H9 (cell line): Measurements from ENCODE around the gene MOB1B. TPM values are rescaled to one million over a fixed set of nuclear protein-coding genes. Genes with fewer than 3 reads are reported as not detected.

ENCODE experiments used
- DNase-seq: peaks from one replicate; pipeline ENCODE4 v3.0.0-alpha.2; 2017
- H2AFZ ChIP-seq: one replicate; pipeline ENCODE4 v1.6.1; 2013; ENCODE audit warnings: mild to moderate bottlenecking, low read length, control low read depth, moderate library complexity
- H2AK5ac ChIP-seq: 2 replicates; pipeline ENCODE4 v1.6.1; 2013; ENCODE audit warnings: low read length, control low read depth, mixed read lengths; ENCODE audit not compliant: insufficient read length
- H2BK120ac ChIP-seq: one replicate; pipeline ENCODE4 v1.6.1; 2013; ENCODE audit warnings: low read depth, mild to moderate bottlenecking, low read length, control low read depth, inconsistent platforms; ENCODE audit not compliant: poor library complexity, severe bottlenecking
- H2BK12ac ChIP-seq: 2 replicates; pipeline ENCODE4 v1.6.1; 2013; ENCODE audit warnings: low read length, control low read depth, mixed read lengths, low read depth; ENCODE audit not compliant: insufficient read length
- H2BK15ac ChIP-seq: 2 replicates; pipeline ENCODE4 v1.6.1; 2013; ENCODE audit warnings: low read depth, low read length, control low read depth
- H2BK20ac ChIP-seq: one replicate; pipeline ENCODE4 v1.6.1; 2013; ENCODE audit warnings: low read depth, mild to moderate bottlenecking, low read length, control low read depth, inconsistent platforms; ENCODE audit not compliant: poor library complexity, severe bottlenecking
- H2BK5ac ChIP-seq: 2 replicates; pipeline ENCODE4 v1.6.1; 2013; ENCODE audit warnings: low read length, control low read depth, mixed read lengths; ENCODE audit not compliant: insufficient read length
- H3K14ac ChIP-seq: 2 replicates; pipeline ENCODE4 v1.6.1; 2013; ENCODE audit warnings: low read length, control low read depth; ENCODE audit not compliant: insufficient read depth
- H3K18ac ChIP-seq: 2 replicates; pipeline ENCODE4 v1.6.1; 2013; ENCODE audit warnings: low read depth, mild to moderate bottlenecking, mixed read lengths, low read length, control low read depth; ENCODE audit not compliant: insufficient read length
- H3K23ac ChIP-seq: 2 replicates; pipeline ENCODE4 v1.6.1; 2013; ENCODE audit warnings: low read length, control low read depth, mixed read lengths, low read depth; ENCODE audit not compliant: insufficient read length
- H3K23me2 ChIP-seq: 2 replicates; pipeline ENCODE4 v1.6.1; 2013; ENCODE audit warnings: low read depth, mild to moderate bottlenecking, mixed read lengths, low read length, control low read depth; ENCODE audit not compliant: insufficient read length, poor library complexity, severe bottlenecking
- H3K27ac ChIP-seq: 2 replicates; pipeline ENCODE4 v1.5.1; 2013; ENCODE audit warnings: low read length, control low read depth, mixed read lengths, low read depth; ENCODE audit not compliant: insufficient read length
- H3K27me3 ChIP-seq: 2 replicates; pipeline ENCODE4 v1.6.1; 2013; ENCODE audit warnings: low read length, control low read depth, inconsistent platforms; ENCODE audit not compliant: insufficient read depth
- H3K4ac ChIP-seq: 2 replicates; pipeline ENCODE4 v1.6.1; 2013; ENCODE audit warnings: low read depth, mild to moderate bottlenecking, control low read depth, inconsistent platforms, low read length, moderate library complexity
- H3K4me1 ChIP-seq: 2 replicates; pipeline ENCODE4 v1.6.1; 2013; ENCODE audit warnings: low read length, control low read depth, inconsistent platforms; ENCODE audit not compliant: insufficient read depth
- H3K4me2 ChIP-seq: 2 replicates; pipeline ENCODE4 v1.6.1; 2013; ENCODE audit warnings: low read length, control low read depth, mixed read lengths; ENCODE audit not compliant: insufficient read length, insufficient read depth
- H3K56ac ChIP-seq: 2 replicates; pipeline ENCODE4 v1.6.1; 2013; ENCODE audit warnings: low read depth, mild to moderate bottlenecking, mixed read lengths, low read length, control low read depth; ENCODE audit not compliant: insufficient read length
- H3K79me1 ChIP-seq: 2 replicates; pipeline ENCODE4 v1.6.1; 2013; ENCODE audit warnings: low read depth, mild to moderate bottlenecking, moderate library complexity, low read length, control low read depth, inconsistent platforms; ENCODE audit not compliant: insufficient read depth, poor library complexity, severe bottlenecking
- H3K79me2 ChIP-seq: 2 replicates; pipeline ENCODE4 v1.6.1; 2013; ENCODE audit warnings: low read length, control low read depth, inconsistent platforms; ENCODE audit not compliant: insufficient read depth
- H3K9ac ChIP-seq: 2 replicates; pipeline ENCODE4 v1.6.1; 2013; ENCODE audit warnings: low read length, control low read depth, mixed read lengths; ENCODE audit not compliant: insufficient read length; ENCODE audit errors: extremely low read depth
- H3K9me3 ChIP-seq: one replicate; pipeline ENCODE4 v1.6.1; 2013; ENCODE audit warnings: low read depth, low read length, inconsistent platforms; ENCODE audit not compliant: control insufficient read depth
- H3T11ph ChIP-seq: one replicate; pipeline ENCODE4 v1.6.1; 2013; ENCODE audit warnings: mild to moderate bottlenecking, low read length, control low read depth, inconsistent platforms
- H4K20me1 ChIP-seq: one replicate; pipeline ENCODE4 v1.6.1; 2013; ENCODE audit not compliant: control insufficient read depth, insufficient read length, insufficient read depth
- H4K5ac ChIP-seq: 2 replicates; pipeline ENCODE4 v1.6.1; 2013; ENCODE audit warnings: low read depth, mild to moderate bottlenecking, mixed read lengths, low read length, control low read depth; ENCODE audit not compliant: insufficient read length
- H4K8ac ChIP-seq: replicated peaks from 2 replicates; pipeline ENCODE4 v1.6.1; 2013; ENCODE audit warnings: low read length, control low read depth, mixed read lengths, low read depth; ENCODE audit not compliant: insufficient read length
- H4K91ac ChIP-seq: 2 replicates; pipeline ENCODE4 v1.6.1; 2013; ENCODE audit warnings: low read depth, mild to moderate bottlenecking, moderate library complexity, mixed read lengths, low read length, control low read depth; ENCODE audit not compliant: insufficient read length
- H3K27ac Mint-ChIP-seq, 3 experiments: 2 replicates in 2 of 3; 3 replicates in 1 of 3; pipeline ENCODE4 v1.8.0; 2020 to 2021; ENCODE audit warnings: mixed read lengths in 3 of 3, mild to moderate bottlenecking in 1 of 3, moderate library complexity in 1 of 3
- H3K27me3 Mint-ChIP-seq: 2 replicates; pipeline ENCODE4 v1.8.0; 2021; ENCODE audit warnings: low read depth, mild to moderate bottlenecking, moderate library complexity, mixed read lengths
- H3K36me3 Mint-ChIP-seq, 3 experiments: 2 replicates in 2 of 3; 3 replicates in 1 of 3; pipeline ENCODE4 v1.8.0; 2020 to 2021; ENCODE audit warnings: low read depth in 3 of 3, mixed read lengths in 3 of 3; ENCODE audit not compliant: insufficient read depth in 1 of 3
- H3K4me1 Mint-ChIP-seq, 2 experiments: 2 replicates each; pipeline ENCODE4 v1.8.0; 2020; ENCODE audit warnings: mixed read lengths in 2 of 2
- H3K4me3 Mint-ChIP-seq, 2 experiments: 2 replicates in 1 of 2; 3 replicates in 1 of 2; pipeline ENCODE4 v1.8.0; 2020 to 2021; ENCODE audit warnings: mild to moderate bottlenecking in 2 of 2, mixed read lengths in 2 of 2, moderate library complexity in 1 of 2
- H3K9me3 Mint-ChIP-seq, 2 experiments: 2 replicates in 1 of 2; 3 replicates in 1 of 2; pipeline ENCODE4 v1.8.0; 2020; ENCODE audit warnings: mild to moderate bottlenecking in 2 of 2, mixed read lengths in 2 of 2, moderate library complexity in 1 of 2
- CTCF ChIP-seq: fragments of 200-600 bp; sonication (generic); conservative IDR thresholded peaks from 3 replicates; pipeline ENCODE4 v1.8.0; 2021; ENCODE audit warnings: antibody characterized with exemption, mild to moderate bottlenecking
- WGBS: extraction: QIAGEN DNeasy Blood & Tissue Kit; methylation state at CpG from one replicate; pipeline ENCODE4 v1.1.7; 2013; ENCODE audit warnings: missing lambda C conversion rate, low lambda C conversion rate, mixed read lengths; ENCODE audit not compliant: insufficient read length; ENCODE audit errors: extremely low coverage; 5-methylcytosine and 5-hydroxymethylcytosine counted together
- total RNA-seq: library from RNA; stranded (reverse); gene quantifications from 2 replicates; pipeline ENCODE4 v1.2.1, GENCODE V29; 2021

Gene MOB1B
- total RNA-seq, 1 experiment from 2014 or later: 30.3 TPM

- WGBS: no CpG with 5 or more reads among the region's 1 CpG
- H3K4me2 ChIP-seq: no peak overlapping the region
- no peak overlapping the region for H3K4ac ChIP-seq
- H2BK5ac ChIP-seq: no peak overlapping the region
- H3K23ac ChIP-seq: no peak overlapping the region
- Mint-ChIP-seq H3K27me3 (no peaks in the 10 kb centered on the region), H3K4me1 (peaks cover 13 to 18% of the 10 kb centered on the region in 2 experiments), H3K36me3 (peaks cover 1 to 6% (median 2%) of the 10 kb centered on the region in 3 experiments; a peak in 6 of 7 replicates), H3K27ac (peak overlapping the region in 1 of 3 experiments; percentile 55; a peak in 1 of 7 replicates), H3K9me3 (no peaks in the 10 kb centered on the region), H3K4me3 (no peak overlapping the region)
- no peak overlapping the region for H3K18ac ChIP-seq
- H2BK12ac ChIP-seq: no peak overlapping the region
- no peak overlapping the region for H3K27ac ChIP-seq
- H3K27me3 ChIP-seq: no peaks in the 10 kb centered on the region; the same call in 1 of the 2 replicates
- H3K9ac ChIP-seq: no peak overlapping the region
- no peak for TF ChIP-seq CTCF
- peaks cover 7% of the 10 kb centered on the region; the same call in 1 of the 2 replicates for H3K4me1 ChIP-seq
- no peak overlapping the region for H4K5ac ChIP-seq
- H4K8ac ChIP-seq: no peak overlapping the region
- peaks cover 3% of the 10 kb centered on the region for H3K79me1 ChIP-seq
- H2BK15ac ChIP-seq: no peak overlapping the region
- peaks cover 6% of the 10 kb centered on the region; the same call in 1 of the 2 replicates for H3K79me2 ChIP-seq
- H2AK5ac ChIP-seq: no peak overlapping the region
- no peaks in the 10 kb centered on the region for H3K23me2 ChIP-seq
- H3T11ph ChIP-seq: no peak overlapping the region
- H3K56ac ChIP-seq: no peak overlapping the region
- H2BK20ac ChIP-seq: no peak overlapping the region
- no peak overlapping the region for H3K14ac ChIP-seq
- H4K91ac ChIP-seq: no peak overlapping the region
- H3K9me3 ChIP-seq: no peaks in the 10 kb centered on the region
- H2AFZ ChIP-seq: no peak overlapping the region
- H2BK120ac ChIP-seq: no peak overlapping the region
- no peak for DNase-seq
- H4K20me1 ChIP-seq: no peaks in the 10 kb centered on the region
These were observed 29.2 kb downstream of the MOB1B start for GRCh38 chr4:70931347-70931746.
